ENCODE results near the gene PFKFB3. TPM values are rescaled to one million over a fixed set of nuclear protein-coding genes. Genes with fewer than 3 reads are reported as not detected.

The PFKFB3 gene
- total RNA-seq, 4 donors from 2014 or later = 56.4 to 77.4 (median 69.2) TPM

- no peak for DNase-seq (ENCODE audit: low spot score in 2 of 2)
- intact Hi-C loops (cut with DNase I; ENCODE audit: low total_unique reads) = no loop called here
- no peak for TF ChIP-seq CTCF (IDR thresholded peaks at IDR 0.05)
- no peak for TF ChIP-seq POLR2A (IDR thresholded peaks at IDR 0.05)
- H3K4me3 ChIP-seq (ENCODE audit: low read depth, poor library complexity, severe bottlenecking) = no peak overlapping the region
- WGBS, 2 donors = 63 to 64% methylated on average over 5 of the region's 5 CpGs
Measured at GRCh38 chr10:6228647-6229046, 25.9 kb downstream of the PFKFB3 start.

GRCh38 chr10:6229290-6229689, 26.6 kb downstream of the PFKFB3 start:
- DNase-seq (ENCODE audit: low spot score in 2 of 2) = no peak
- TF ChIP-seq CTCF (IDR thresholded peaks at IDR 0.05) = no peak
- no peak for TF ChIP-seq POLR2A (IDR thresholded peaks at IDR 0.05)
- no peak overlapping the region for H3K4me3 ChIP-seq (ENCODE audit: low read depth, poor library complexity, severe bottlenecking)
- WGBS, 2 donors = 93 to 94% methylated on average over 11 of the region's 15 CpGs
- intact Hi-C loops (cut with DNase I; ENCODE audit: low total_unique reads) = no loop called here

GRCh38 chr10:6229746-6230145, 27.0 kb downstream of the PFKFB3 start:
- no peak for TF ChIP-seq POLR2A (IDR thresholded peaks at IDR 0.05)
- no peak for TF ChIP-seq CTCF (IDR thresholded peaks at IDR 0.05)
- 87 to 90% methylated on average over 13 of the region's 13 CpGs for WGBS, 2 donors
- DNase-seq (ENCODE audit: low spot score in 2 of 2) = no peak
- H3K4me3 ChIP-seq (ENCODE audit: low read depth, poor library complexity, severe bottlenecking) = no peak overlapping the region
- intact Hi-C loops (cut with DNase I; ENCODE audit: low total_unique reads) = no loop called here

- 87 to 94% methylated on average over 2 of the region's 2 CpGs for WGBS, 2 donors
- intact Hi-C loops (cut with DNase I; ENCODE audit: low total_unique reads) = no loop called here
- H3K4me3 ChIP-seq (ENCODE audit: low read depth, poor library complexity, severe bottlenecking) = no peak overlapping the region
- no peak for TF ChIP-seq POLR2A (IDR thresholded peaks at IDR 0.05)
- no peak for TF ChIP-seq CTCF (IDR thresholded peaks at IDR 0.05)
- no peak for DNase-seq (ENCODE audit: low spot score in 2 of 2)
Measured at GRCh38 chr10:6230315-6230714, 27.6 kb downstream of the PFKFB3 start.

GRCh38 chr10:6231146-6231545, 28.4 kb downstream of the PFKFB3 start:
- no peak overlapping the region for H3K4me3 ChIP-seq (ENCODE audit: low read depth, poor library complexity, severe bottlenecking)
- intact Hi-C loops (cut with DNase I; ENCODE audit: low total_unique reads) = no loop called here
- WGBS, 2 donors = 95 to 97% methylated on average over 12 of the region's 12 CpGs
- no peak for TF ChIP-seq POLR2A (IDR thresholded peaks at IDR 0.05)
- no peak for TF ChIP-seq CTCF (IDR thresholded peaks at IDR 0.05)
- DNase-seq (ENCODE audit: low spot score in 2 of 2) = no peak

GRCh38 chr10:6231730-6232129, 29.0 kb downstream of the PFKFB3 start:
- TF ChIP-seq CTCF (IDR thresholded peaks at IDR 0.05) (no peak), POLR2A (IDR thresholded peaks at IDR 0.05) (no peak)
- DNase-seq (ENCODE audit: low spot score in 2 of 2) = no peak
- H3K4me3 ChIP-seq (ENCODE audit: low read depth, poor library complexity, severe bottlenecking) = no peak overlapping the region
- intact Hi-C loops (cut with DNase I; ENCODE audit: low total_unique reads) = no loop called here
- 88 to 89% methylated on average over 13 of the region's 13 CpGs for WGBS, 2 donors
